Measurements from ENCODE around the gene LACRT. TPM values are rescaled to one million over a fixed set of nuclear protein-coding genes. Genes with fewer than 3 reads are reported as not detected.

The LACRT gene
- total and polyA plus RNA-seq, 2 experiments from 2014 or later: not detected

DNA sequence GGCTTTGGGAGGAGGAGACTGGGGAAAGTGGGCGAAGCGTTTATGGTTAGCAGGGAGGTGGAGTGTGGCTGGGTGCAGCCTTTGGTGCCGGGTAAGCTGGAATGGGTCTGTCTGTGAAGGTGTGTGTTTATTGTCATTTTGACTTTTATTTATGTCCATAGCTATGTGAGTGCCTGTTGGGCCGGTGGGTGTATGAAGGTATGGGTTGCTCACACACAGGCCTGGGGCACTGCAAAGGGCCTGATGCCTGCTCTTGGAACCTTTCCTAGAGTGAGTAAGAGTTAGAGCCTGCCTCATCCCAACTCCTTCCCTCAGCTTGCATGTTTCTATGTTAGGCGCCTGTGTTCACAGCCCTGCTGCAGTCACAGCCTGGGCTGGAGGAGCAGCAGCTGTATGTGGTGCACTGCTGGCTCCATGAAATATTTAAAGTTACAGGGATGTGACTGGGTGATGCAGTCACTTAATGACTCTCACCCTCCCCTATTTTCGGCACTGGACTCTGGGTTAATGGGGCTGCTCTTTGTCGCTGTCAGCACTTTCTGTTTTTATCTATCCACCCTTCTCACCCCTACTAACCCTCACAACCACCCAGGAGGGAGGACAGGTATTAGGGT is 43.6 kb downstream of the LACRT start:
- Histone ChIP-seq H3K4me1 (ENCODE audit: insufficient read depth) (peaks cover 7% of the 10 kb centered on the region), H2AFZ (no peak overlapping the region), H3K4me3 (no peak overlapping the region), H3K27ac (no peak overlapping the region), H3K9me3 (ENCODE audit: low read depth) (no peaks in the 10 kb centered on the region), H3K9me2 (replicated peaks; ENCODE audit: insufficient read depth) (no peaks in the 10 kb centered on the region), H3K79me2 (no peaks in the 10 kb centered on the region), H3K36me3 (replicated peaks; ENCODE audit: insufficient read depth, low read depth) (no peaks in the 10 kb centered on the region), H4K20me1 (ENCODE audit: insufficient read depth, poor library complexity, severe bottlenecking) (no peaks in the 10 kb centered on the region), H3K4me2 (no peak overlapping the region), H3K27me3 (peaks cover 9% of the 10 kb centered on the region)
- TF ChIP-seq EZH2phosphoT487 (IDR thresholded peaks at IDR 0.05; ENCODE audit: low read depth, severe bottlenecking, unreplicated experiment): no peak
- TF ChIP-seq, protein P1, sequence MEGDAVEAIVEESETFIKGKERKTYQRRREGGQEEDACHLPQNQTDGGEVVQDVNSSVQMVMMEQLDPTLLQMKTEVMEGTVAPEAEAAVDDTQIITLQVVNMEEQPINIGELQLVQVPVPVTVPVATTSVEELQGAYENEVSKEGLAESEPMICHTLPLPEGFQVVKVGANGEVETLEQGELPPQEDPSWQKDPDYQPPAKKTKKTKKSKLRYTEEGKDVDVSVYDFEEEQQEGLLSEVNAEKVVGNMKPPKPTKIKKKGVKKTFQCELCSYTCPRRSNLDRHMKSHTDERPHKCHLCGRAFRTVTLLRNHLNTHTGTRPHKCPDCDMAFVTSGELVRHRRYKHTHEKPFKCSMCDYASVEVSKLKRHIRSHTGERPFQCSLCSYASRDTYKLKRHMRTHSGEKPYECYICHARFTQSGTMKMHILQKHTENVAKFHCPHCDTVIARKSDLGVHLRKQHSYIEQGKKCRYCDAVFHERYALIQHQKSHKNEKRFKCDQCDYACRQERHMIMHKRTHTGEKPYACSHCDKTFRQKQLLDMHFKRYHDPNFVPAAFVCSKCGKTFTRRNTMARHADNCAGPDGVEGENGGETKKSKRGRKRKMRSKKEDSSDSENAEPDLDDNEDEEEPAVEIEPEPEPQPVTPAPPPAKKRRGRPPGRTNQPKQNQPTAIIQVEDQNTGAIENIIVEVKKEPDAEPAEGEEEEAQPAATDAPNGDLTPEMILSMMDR (IDR thresholded peaks at IDR 0.05; ENCODE audit: poor library complexity): no peak
- no peak for TF ChIP-seq EZH2 (IDR thresholded peaks at IDR 0.05; ENCODE audit: borderline replicate concordance)
- WGBS (ENCODE audit: low lambda C conversion rate, missing lambda C conversion rate): 48% methylated on average over 7 of the region's 7 CpGs
- DNase-seq (ENCODE audit: low spot score): peak; percentile 37

- TF ChIP-seq EZH2phosphoT487 (IDR thresholded peaks at IDR 0.05; ENCODE audit: low read depth, severe bottlenecking, unreplicated experiment) (no peak), EZH2 (IDR thresholded peaks at IDR 0.05; ENCODE audit: borderline replicate concordance) (no peak)
- Histone ChIP-seq H3K9me3 (ENCODE audit: low read depth) (no peaks in the 10 kb centered on the region), H3K9me2 (replicated peaks; ENCODE audit: insufficient read depth) (no peaks in the 10 kb centered on the region), H3K27ac (no peak overlapping the region), H3K4me3 (no peak overlapping the region), H4K20me1 (ENCODE audit: insufficient read depth, poor library complexity, severe bottlenecking) (no peaks in the 10 kb centered on the region), H2AFZ (no peak overlapping the region), H3K4me2 (no peak overlapping the region), H3K27me3 (peaks cover 13% of the 10 kb centered on the region), H3K4me1 (ENCODE audit: insufficient read depth) (peaks cover 7% of the 10 kb centered on the region), H3K36me3 (replicated peaks; ENCODE audit: insufficient read depth, low read depth) (no peaks in the 10 kb centered on the region), H3K79me2 (no peaks in the 10 kb centered on the region)
- WGBS (ENCODE audit: low lambda C conversion rate, missing lambda C conversion rate): 68% methylated on average over 5 of the region's 5 CpGs
- DNase-seq (ENCODE audit: low spot score): no peak
Observed at GRCh38 chr12:54589964-54590363, 44.7 kb downstream of the LACRT start.

- no peaks in the 10 kb centered on the region for H4K20me1 ChIP-seq (ENCODE audit: insufficient read depth, poor library complexity, severe bottlenecking)
- H3K4me3 ChIP-seq: peak overlapping the region; percentile 49
- H2AFZ ChIP-seq: no peak overlapping the region
- TF ChIP-seq, protein P1 (IDR thresholded peaks at IDR 0.05; ENCODE audit: poor library complexity): no peak
- no peak for TF ChIP-seq EZH2 (IDR thresholded peaks at IDR 0.05; ENCODE audit: borderline replicate concordance)
- TF ChIP-seq EZH2phosphoT487 (IDR thresholded peaks at IDR 0.05; ENCODE audit: low read depth, severe bottlenecking, unreplicated experiment): no peak
- H3K27me3 ChIP-seq: peaks cover 17% of the 10 kb centered on the region
- no peaks in the 10 kb centered on the region for H3K9me2 ChIP-seq (replicated peaks; ENCODE audit: insufficient read depth)
- H3K36me3 ChIP-seq (replicated peaks; ENCODE audit: insufficient read depth, low read depth): no peaks in the 10 kb centered on the region
- H3K27ac ChIP-seq: no peak overlapping the region
- no peaks in the 10 kb centered on the region for H3K9me3 ChIP-seq (ENCODE audit: low read depth)
- H3K79me2 ChIP-seq: no peaks in the 10 kb centered on the region
- H3K4me1 ChIP-seq (ENCODE audit: insufficient read depth): peaks cover 5% of the 10 kb centered on the region
- DNase-seq (ENCODE audit: low spot score): no peak
- peak overlapping the region; percentile 99 for H3K4me2 ChIP-seq
- WGBS (ENCODE audit: low lambda C conversion rate, missing lambda C conversion rate): 32% methylated on average over 13 of the region's 13 CpGs
Observed at GRCh38 chr12:54588890-54589267, 45.8 kb downstream of the LACRT start.

GRCh38 chr12:54588110-54588889 is 46.4 kb downstream of the LACRT start, which contains the start of gene PPP1R1A:
TSS of gene PPP1R1A (minus strand) at chr12:54588659. CDS start at chr12:54588488, 171 bp downstream.
- H3K79me2 ChIP-seq: no peaks in the 10 kb centered on the region
- peak within 1 kb of the TSS; percentile 99 for H3K4me2 ChIP-seq
- H3K4me1 ChIP-seq (ENCODE audit: insufficient read depth): no peaks in the 10 kb centered on the region
- TF ChIP-seq EZH2phosphoT487 (IDR thresholded peaks at IDR 0.05; ENCODE audit: low read depth, severe bottlenecking, unreplicated experiment) (no peak), EZH2 (IDR thresholded peaks at IDR 0.05; ENCODE audit: borderline replicate concordance) (no peak)
- TF ChIP-seq, protein P1 (IDR thresholded peaks at IDR 0.05; ENCODE audit: poor library complexity): no peak
- WGBS (ENCODE audit: low lambda C conversion rate, missing lambda C conversion rate): 1% methylated on average over 30 of the region's 77 CpGs
- no peaks in the 10 kb centered on the region for H3K9me3 ChIP-seq (ENCODE audit: low read depth)
- H2AFZ ChIP-seq: no peak within 1 kb of the TSS
- DNase-seq (ENCODE audit: low spot score): peak; percentile 63
- peaks cover 17% of the 10 kb centered on the region for H3K27me3 ChIP-seq
- no peaks in the 10 kb centered on the region for H3K9me2 ChIP-seq (replicated peaks; ENCODE audit: insufficient read depth)
- no peaks in the 10 kb centered on the region for H4K20me1 ChIP-seq (ENCODE audit: insufficient read depth, poor library complexity, severe bottlenecking)
- peak within 1 kb of the TSS; percentile 49 for H3K4me3 ChIP-seq
- no peak within 1 kb of the TSS for H3K27ac ChIP-seq
- H3K36me3 ChIP-seq (replicated peaks; ENCODE audit: insufficient read depth, low read depth): no peaks in the 10 kb centered on the region
